GM23338 (cell line): ENCODE measurements around the gene TUBB2A. TPM values are rescaled to one million over a fixed set of nuclear protein-coding genes. Genes with fewer than 3 reads are reported as not detected.

Experiments used
- ATAC-seq: fragments of 200-7000 bp; cut with Tn5 transposase; 3 replicates; pipeline ENCODE4 v1.9.1; 2020
- DNase-seq: peaks from one replicate; pipeline ENCODE4 v3.0.0-alpha.2; 2015; ENCODE audit warnings: low spot score
- H2AFZ ChIP-seq: fragments of 200-600 bp; sonication (generic); 2 replicates; pipeline ENCODE4 v1.8.0; 2016; ENCODE audit warnings: antibody characterized with exemption, mild to moderate bottlenecking, moderate library complexity
- H3F3A ChIP-seq: fragments of 200-600 bp; sonication (generic); replicated peaks from 2 replicates; pipeline ENCODE4 v1.8.0; 2017; ENCODE audit warnings: antibody characterized with exemption, mixed run types, low read depth
- H3K27ac ChIP-seq: fragments of 200-600 bp; sonication (generic); 2 replicates; pipeline ENCODE4 v1.6.1; 2016; ENCODE audit warnings: low read depth
- H3K27me3 ChIP-seq: fragments of 200-600 bp; sonication (generic); 2 replicates; pipeline ENCODE4 v1.8.0; 2016; ENCODE audit warnings: mild to moderate bottlenecking, mixed run types, moderate library complexity; ENCODE audit not compliant: insufficient read depth
- H3K36me3 ChIP-seq: fragments of 200-600 bp; sonication (generic); 2 replicates; pipeline ENCODE4 v1.8.0; 2016; ENCODE audit warnings: mild to moderate bottlenecking; ENCODE audit not compliant: insufficient read depth
- H3K4me1 ChIP-seq: fragments of 200-600 bp; sonication (generic); 2 replicates; pipeline ENCODE4 v1.8.0; 2016; ENCODE audit warnings: mild to moderate bottlenecking, moderate library complexity; ENCODE audit not compliant: insufficient read depth
- H3K4me2 ChIP-seq: fragments of 200-600 bp; sonication (generic); 2 replicates; pipeline ENCODE4 v1.7.1; 2017; ENCODE audit warnings: mixed run types
- H3K4me3 ChIP-seq: fragments of 200-600 bp; sonication (generic); 2 replicates; pipeline ENCODE4 v1.6.1; 2016; ENCODE audit warnings: mixed run types
- H3K79me2 ChIP-seq: fragments of 200-600 bp; sonication (generic); replicated peaks from 2 replicates; pipeline ENCODE4 v1.8.0; 2017; ENCODE audit warnings: mild to moderate bottlenecking; ENCODE audit not compliant: insufficient read depth
- H3K9me2 ChIP-seq: fragments of 200-600 bp; sonication (generic); 2 replicates; pipeline ENCODE4 v1.8.0; 2017; ENCODE audit not compliant: insufficient read depth
- H4K20me1 ChIP-seq: fragments of 200-600 bp; sonication (generic); replicated peaks from 2 replicates; pipeline ENCODE4 v1.8.0; 2017; ENCODE audit warnings: mild to moderate bottlenecking; ENCODE audit not compliant: insufficient read depth
- H3K27ac Mint-ChIP-seq: 2 replicates; pipeline ENCODE4 v1.8.0; 2020; ENCODE audit warnings: inconsistent platforms, mild to moderate bottlenecking, moderate library complexity, mixed read lengths
- H3K27me3 Mint-ChIP-seq: 3 replicates; pipeline ENCODE4 v1.8.0; 2022; ENCODE audit warnings: low read depth, mild to moderate bottlenecking, moderate library complexity, mixed read lengths, inconsistent platforms; ENCODE audit not compliant: insufficient read depth, poor library complexity
- H3K36me3 Mint-ChIP-seq: 3 replicates; pipeline ENCODE4 v1.8.0; 2021; ENCODE audit warnings: low read depth, mild to moderate bottlenecking, inconsistent platforms, moderate library complexity, mixed read lengths
- H3K4me1 Mint-ChIP-seq: 3 replicates; pipeline ENCODE4 v1.8.0; 2020; ENCODE audit warnings: mild to moderate bottlenecking, inconsistent platforms, mixed read lengths
- H3K4me3 Mint-ChIP-seq: 3 replicates; pipeline ENCODE4 v1.8.0; 2021; ENCODE audit warnings: moderate library complexity, mild to moderate bottlenecking, inconsistent platforms, mixed read lengths
- H3K9me3 Mint-ChIP-seq: 3 replicates; pipeline ENCODE4 v1.8.0; 2020; ENCODE audit warnings: moderate library complexity, mild to moderate bottlenecking, inconsistent platforms, mixed read lengths
- CTCF ChIP-seq, 2 experiments: fragments of 200-600 bp in 1 of 2; sonication (generic) in 1 of 2; conservative IDR thresholded peaks; 2 replicates each; pipeline versions ENCODE4 v1.5.1 to v1.6.1; 2016 to 2017; ENCODE audit warnings: antibody characterized with exemption in 2 of 2, low read depth in 2 of 2, mild to moderate bottlenecking in 2 of 2, moderate library complexity in 1 of 2
- EZH2 ChIP-seq: fragments of 200-600 bp; sonication (generic); IDR thresholded peaks from one replicate; pipeline ENCODE4 v1.8.0; 2017; ENCODE audit warnings: antibody characterized with exemption, mild to moderate bottlenecking, low read depth; ENCODE audit not compliant: unreplicated experiment
- REST ChIP-seq: IDR thresholded peaks from one replicate; pipeline ENCODE4 v1.6.1; 2018; ENCODE audit warnings: antibody characterized with exemption; ENCODE audit not compliant: unreplicated experiment
- STAT1 ChIP-seq: IDR thresholded peaks from one replicate; pipeline ENCODE4 v1.6.1; 2016; ENCODE audit warnings: antibody characterized with exemption; ENCODE audit not compliant: unreplicated experiment
- polyA plus RNA-seq: library from polyadenylated mRNA; unstranded; fragments of >200 nt; fragmentation: Nextera tagmentation; extraction: Ambion mirVana; gene quantifications from 2 replicates; pipeline ENCODE4 v1.2.1, GENCODE V29; 2016
- total RNA-seq: library from RNA; depleted of rRNA; stranded (reverse); fragments of >200 nt; shearing (Covaris generic); gene quantifications from 2 replicates; pipeline ENCODE4 v1.2.3, GENCODE V29; 2014
- TF ChIP-seq, protein P1 (sequence below): fragments of 250-450 bp; sonication (Bioruptor Pico); IDR thresholded peaks from 2 replicates; pipeline ENCODE4 v1.5.0; 2020; ENCODE audit warnings: mild to moderate bottlenecking, moderate library complexity

Gene TUBB2A
- total and polyA plus RNA-seq, 2 experiments from 2014 or later = 305 to 376 TPM

DNA sequence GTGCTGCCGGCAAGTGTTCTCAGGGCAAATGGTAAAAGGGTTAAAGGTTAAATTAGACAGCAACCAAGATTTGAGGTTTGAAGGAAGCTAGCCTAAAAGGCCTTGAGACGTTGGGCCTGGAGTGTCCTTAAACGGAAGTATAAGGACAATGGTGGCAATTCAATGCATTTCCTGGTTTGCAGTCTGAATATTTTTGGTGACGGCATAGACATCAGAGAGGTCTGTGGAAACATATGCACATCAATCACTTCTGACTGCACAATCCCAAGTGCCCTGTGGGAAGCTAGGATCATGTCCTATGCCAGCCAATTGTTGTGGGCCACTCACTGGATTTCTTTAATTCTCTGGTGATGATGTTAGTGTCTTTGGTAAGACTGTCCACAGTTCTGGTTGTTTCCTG is 25.7 kb upstream of the TUBB2A start:
- peaks cover 17% of the 10 kb centered on the region; the same call in 1 of the 2 replicates for H3K9me2 ChIP-seq
- Mint-ChIP-seq H3K4me1 (peaks cover 6% of the 10 kb centered on the region), H3K27ac (no peak overlapping the region), H3K27me3 (peaks cover 4% of the 10 kb centered on the region), H3K36me3 (peaks cover 4% of the 10 kb centered on the region; the same call in 2 of the 3 replicates), H3K9me3 (peaks cover 4% of the 10 kb centered on the region; the same call in 2 of the 3 replicates), H3K4me3 (no peak overlapping the region)
- H4K20me1 ChIP-seq = no peaks in the 10 kb centered on the region
- H3K4me1 ChIP-seq = no peaks in the 10 kb centered on the region
- no peaks in the 10 kb centered on the region for H3F3A ChIP-seq
- TF ChIP-seq STAT1 = no peak
- no peak for TF ChIP-seq CTCF (conservative IDR thresholded peaks at IDR 0.05; ENCODE audit: low read depth in 2 of 2)
- TF ChIP-seq REST = no peak
- TF ChIP-seq EZH2 = no peak
- H3K27ac ChIP-seq = no peak overlapping the region
- no peak for DNase-seq
- no peak overlapping the region for H3K4me2 ChIP-seq
- no peak overlapping the region for H3K4me3 ChIP-seq
- H3K36me3 ChIP-seq = no peaks in the 10 kb centered on the region
- H3K27me3 ChIP-seq = no peaks in the 10 kb centered on the region
- no peak for ATAC-seq
- H2AFZ ChIP-seq = no peak overlapping the region
- H3K79me2 ChIP-seq = no peaks in the 10 kb centered on the region

DNA sequence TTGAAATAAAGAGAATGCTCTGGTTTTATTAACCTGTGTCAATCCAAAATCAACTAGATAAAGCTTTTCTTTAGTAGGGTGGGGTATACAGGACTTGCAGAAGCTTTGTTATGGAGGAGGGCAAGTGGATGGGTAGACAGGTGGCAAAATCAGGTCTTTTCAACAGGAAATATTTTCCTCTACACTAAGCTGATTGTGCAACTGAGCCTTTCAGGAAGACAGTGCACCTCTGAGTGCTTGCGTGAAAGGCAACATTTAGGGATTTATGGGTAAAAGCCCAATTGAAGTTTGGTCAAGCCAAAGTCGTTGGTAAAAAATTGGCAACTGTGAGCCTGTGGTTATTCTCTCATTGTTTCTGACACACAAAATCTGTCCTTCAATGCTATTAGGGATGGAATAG is 23.8 kb upstream of the TUBB2A start:
- Histone ChIP-seq H3K4me3 (no peak overlapping the region), H3K36me3 (no peaks in the 10 kb centered on the region), H3K9me2 (peaks cover 5% of the 10 kb centered on the region; the same call in 1 of the 2 replicates), H3K27me3 (no peaks in the 10 kb centered on the region), H3K4me2 (no peak overlapping the region), H3F3A (no peaks in the 10 kb centered on the region), H3K79me2 (no peaks in the 10 kb centered on the region), H2AFZ (no peak overlapping the region), H4K20me1 (no peaks in the 10 kb centered on the region), H3K4me1 (no peaks in the 10 kb centered on the region), H3K27ac (no peak overlapping the region)
- DNase-seq = no peak
- Mint-ChIP-seq H3K27ac (no peak overlapping the region), H3K4me3 (no peak overlapping the region), H3K36me3 (no peaks in the 10 kb centered on the region), H3K9me3 (no peaks in the 10 kb centered on the region), H3K4me1 (peaks cover 1% of the 10 kb centered on the region), H3K27me3 (peaks cover 7% of the 10 kb centered on the region)
- ATAC-seq = no peak
- TF ChIP-seq, protein P1, sequence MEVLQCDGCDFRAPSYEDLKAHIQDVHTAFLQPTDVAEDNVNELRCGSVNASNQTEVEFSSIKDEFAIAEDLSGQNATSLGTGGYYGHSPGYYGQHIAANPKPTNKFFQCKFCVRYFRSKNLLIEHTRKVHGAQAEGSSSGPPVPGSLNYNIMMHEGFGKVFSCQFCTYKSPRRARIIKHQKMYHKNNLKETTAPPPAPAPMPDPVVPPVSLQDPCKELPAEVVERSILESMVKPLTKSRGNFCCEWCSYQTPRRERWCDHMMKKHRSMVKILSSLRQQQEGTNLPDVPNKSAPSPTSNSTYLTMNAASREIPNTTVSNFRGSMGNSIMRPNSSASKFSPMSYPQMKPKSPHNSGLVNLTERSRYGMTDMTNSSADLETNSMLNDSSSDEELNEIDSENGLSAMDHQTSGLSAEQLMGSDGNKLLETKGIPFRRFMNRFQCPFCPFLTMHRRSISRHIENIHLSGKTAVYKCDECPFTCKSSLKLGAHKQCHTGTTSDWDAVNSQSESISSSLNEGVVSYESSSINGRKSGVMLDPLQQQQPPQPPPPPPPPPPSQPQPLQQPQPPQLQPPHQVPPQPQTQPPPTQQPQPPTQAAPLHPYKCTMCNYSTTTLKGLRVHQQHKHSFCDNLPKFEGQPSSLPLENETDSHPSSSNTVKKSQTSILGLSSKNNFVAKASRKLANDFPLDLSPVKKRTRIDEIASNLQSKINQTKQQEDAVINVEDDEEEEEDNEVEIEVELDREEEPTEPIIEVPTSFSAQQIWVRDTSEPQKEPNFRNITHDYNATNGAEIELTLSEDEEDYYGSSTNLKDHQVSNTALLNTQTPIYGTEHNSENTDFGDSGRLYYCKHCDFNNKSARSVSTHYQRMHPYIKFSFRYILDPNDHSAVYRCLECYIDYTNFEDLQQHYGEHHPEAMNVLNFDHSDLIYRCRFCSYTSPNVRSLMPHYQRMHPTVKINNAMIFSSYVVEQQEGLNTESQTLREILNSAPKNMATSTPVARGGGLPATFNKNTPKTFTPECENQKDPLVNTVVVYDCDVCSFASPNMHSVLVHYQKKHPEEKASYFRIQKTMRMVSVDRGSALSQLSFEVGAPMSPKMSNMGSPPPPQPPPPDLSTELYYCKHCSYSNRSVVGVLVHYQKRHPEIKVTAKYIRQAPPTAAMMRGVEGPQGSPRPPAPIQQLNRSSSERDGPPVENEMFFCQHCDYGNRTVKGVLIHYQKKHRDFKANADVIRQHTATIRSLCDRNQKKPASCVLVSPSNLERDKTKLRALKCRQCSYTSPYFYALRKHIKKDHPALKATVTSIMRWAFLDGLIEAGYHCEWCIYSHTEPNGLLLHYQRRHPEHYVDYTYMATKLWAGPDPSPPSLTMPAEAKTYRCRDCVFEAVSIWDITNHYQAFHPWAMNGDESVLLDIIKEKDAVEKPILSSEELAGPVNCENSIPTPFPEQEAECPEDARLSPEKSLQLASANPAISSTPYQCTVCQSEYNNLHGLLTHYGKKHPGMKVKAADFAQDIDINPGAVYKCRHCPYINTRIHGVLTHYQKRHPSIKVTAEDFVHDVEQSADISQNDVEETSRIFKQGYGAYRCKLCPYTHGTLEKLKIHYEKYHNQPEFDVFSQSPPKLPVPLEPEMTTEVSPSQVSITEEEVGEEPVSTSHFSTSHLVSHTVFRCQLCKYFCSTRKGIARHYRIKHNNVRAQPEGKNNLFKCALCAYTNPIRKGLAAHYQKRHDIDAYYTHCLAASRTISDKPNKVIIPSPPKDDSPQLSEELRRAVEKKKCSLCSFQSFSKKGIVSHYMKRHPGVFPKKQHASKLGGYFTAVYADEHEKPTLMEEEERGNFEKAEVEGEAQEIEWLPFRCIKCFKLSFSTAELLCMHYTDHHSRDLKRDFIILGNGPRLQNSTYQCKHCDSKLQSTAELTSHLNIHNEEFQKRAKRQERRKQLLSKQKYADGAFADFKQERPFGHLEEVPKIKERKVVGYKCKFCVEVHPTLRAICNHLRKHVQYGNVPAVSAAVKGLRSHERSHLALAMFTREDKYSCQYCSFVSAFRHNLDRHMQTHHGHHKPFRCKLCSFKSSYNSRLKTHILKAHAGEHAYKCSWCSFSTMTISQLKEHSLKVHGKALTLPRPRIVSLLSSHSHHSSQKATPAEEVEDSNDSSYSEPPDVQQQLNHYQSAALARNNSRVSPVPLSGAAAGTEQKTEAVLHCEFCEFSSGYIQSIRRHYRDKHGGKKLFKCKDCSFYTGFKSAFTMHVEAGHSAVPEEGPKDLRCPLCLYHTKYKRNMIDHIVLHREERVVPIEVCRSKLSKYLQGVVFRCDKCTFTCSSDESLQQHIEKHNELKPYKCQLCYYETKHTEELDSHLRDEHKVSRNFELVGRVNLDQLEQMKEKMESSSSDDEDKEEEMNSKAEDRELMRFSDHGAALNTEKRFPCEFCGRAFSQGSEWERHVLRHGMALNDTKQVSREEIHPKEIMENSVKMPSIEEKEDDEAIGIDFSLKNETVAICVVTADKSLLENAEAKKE = no peak
- TF ChIP-seq REST = no peak
